HG03139 (cell line): Measurements from ENCODE around the gene USP5.
A peak's percentile ranks its signal among the peaks of the same experiment; 100 is the strongest.

ENCODE experiments used
- ATAC-seq: cut with Tn5 transposase; IDR thresholded peaks from one replicate; pipeline ENCODE4 v1.9.1; 2021; ENCODE audit not compliant: unreplicated experiment

Gene USP5

DNA sequence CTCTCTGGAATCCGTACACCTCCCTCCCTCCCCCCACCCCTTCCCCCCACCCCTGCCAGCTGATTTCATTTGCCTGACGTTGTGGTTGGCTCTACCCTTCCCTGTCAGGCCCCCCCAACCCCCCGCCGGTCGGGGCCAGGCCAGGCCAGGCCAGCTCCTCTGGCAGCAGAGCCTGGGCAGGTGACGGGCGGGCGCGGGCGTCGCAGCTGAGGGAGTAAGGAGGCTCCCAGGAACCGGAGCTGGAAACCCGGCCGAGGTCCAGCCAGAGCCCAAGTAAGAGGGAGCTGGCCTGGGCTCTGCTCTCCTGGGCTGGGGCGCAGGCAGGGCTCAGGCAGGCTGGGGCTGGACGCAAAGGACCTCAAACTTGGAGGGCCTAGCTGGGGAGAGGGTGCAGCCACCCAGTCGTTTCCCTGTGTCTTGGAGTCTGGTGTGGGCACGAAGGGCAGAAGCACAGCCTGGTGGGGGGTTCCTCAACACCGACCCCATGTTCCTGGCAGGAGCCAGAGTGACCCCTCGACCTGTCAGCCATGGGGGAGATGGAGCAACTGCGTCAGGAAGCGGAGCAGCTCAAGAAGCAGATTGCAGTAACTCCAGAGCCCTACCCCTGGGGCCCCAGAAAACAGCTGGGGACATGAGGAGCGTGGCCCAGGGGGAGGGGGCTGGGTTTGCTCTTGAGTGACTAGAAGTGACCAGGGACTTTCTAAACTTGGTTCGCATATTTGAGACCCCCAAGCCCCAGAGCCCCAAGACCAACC is 11.0 kb upstream of the USP5 start, which contains the start of gene GNB3:
Gene GNB3 (plus strand): TSS at position 165 of the 755 bp plus-strand sequence. CDS start 363 bp downstream, at position 528.
- no peak for ATAC-seq

DNA sequence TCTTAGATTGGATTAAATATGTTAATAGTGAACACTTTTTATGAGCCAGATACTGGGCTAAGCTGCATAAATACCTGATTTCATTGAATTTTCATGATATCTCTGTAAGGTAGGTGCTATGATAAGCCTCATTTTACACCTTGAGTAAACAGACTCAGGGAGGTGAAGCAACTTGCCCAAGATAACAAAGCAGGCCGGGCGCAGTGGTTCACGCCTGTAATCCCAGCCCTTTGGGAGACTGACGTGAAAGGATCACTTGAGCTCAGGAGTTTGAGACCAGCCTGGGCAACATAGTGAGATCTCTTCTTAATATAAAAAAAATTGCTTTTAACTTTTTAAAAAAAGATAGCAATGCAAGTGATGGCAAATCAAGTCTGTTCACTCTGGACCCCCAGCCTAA is 9.9 kb upstream of the USP5 start:
- no peak for ATAC-seq

DNA sequence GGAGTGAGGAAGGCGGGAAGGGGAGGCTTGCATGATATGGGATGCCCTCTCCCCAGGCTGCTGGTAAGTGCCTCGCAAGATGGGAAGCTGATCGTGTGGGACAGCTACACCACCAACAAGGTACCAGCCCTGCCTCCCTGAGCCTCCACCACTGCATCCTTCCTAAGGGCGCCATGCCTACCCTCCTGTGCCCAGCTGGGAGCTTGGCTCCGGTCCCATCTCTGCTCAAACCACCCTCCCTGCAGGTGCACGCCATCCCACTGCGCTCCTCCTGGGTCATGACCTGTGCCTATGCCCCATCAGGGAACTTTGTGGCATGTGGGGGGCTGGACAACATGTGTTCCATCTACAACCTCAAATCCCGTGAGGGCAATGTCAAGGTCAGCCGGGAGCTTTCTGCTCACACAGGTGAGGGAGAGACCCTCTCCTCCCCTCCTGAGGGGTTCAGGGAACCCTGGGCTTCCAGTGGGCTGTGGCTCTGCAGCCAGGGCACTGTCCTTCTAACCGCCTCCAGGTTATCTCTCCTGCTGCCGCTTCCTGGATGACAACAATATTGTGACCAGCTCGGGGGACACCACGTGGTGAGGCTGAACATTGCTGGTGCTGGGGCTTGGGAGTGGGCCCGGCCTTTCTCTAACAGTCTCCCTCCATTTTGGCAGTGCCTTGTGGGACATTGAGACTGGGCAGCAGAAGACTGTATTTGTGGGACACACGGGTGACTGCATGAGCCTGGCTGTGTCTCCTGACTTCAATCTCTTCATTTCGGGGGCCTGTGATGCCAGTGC is 8.6 kb upstream of the USP5 start:
- no peak for ATAC-seq

DNA sequence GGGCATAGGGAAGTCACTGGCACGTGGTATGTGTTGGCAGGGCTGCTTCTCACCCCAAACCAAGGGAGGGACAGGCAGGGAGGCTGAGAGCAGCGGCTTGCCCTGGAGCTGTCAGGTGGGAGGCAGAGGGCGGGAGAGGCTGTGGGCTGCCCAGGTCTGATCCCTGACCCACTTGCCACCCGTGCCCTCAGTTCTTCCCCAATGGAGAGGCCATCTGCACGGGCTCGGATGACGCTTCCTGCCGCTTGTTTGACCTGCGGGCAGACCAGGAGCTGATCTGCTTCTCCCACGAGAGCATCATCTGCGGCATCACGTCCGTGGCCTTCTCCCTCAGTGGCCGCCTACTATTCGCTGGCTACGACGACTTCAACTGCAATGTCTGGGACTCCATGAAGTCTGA is 6.6 kb upstream of the USP5 start:
- ATAC-seq = no peak

DNA sequence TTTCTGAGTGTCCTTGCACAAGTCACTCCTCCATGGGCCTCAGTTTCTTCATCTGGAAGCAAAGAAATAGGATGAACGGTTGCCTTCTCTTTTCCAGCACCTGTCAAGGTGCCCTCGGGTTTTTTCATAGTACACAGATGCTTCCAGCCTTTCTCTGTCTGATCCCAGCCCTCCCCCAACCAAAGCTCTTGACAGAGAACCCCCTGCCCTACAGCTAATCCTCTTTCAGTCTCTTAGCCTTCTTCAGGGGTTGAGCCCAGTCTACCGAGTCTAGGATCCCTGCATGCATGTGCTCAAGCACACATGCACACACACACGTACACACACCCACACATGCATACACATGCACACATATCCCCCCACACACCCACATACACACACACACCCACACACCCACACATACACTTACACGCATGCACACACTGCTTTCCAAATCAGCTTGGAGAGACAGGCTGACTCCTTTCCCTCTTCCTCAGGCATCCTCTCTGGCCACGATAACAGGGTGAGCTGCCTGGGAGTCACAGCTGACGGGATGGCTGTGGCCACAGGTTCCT is 5.6 kb upstream of the USP5 start:
- no peak for ATAC-seq

DNA sequence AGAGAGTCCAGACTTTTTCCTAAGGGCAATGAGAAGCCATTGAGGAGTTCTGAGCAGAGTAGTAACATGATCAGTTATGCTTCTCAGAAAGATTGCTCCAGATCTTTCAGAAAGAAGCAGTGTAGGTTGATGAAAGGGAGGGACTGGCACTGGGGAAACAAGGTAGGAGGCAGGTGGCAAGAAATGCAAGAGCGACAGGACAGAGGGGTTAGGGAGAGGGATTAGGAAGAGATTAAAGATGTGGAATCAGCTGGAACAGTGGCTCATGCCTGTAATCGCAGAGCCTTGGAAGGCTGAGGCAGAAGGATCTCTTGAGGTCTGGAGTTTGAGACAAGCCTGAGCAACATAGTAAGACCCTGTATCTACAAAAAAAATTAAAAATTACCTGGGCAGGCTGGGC is 4.3 kb upstream of the USP5 start:
- ATAC-seq = no peak

DNA sequence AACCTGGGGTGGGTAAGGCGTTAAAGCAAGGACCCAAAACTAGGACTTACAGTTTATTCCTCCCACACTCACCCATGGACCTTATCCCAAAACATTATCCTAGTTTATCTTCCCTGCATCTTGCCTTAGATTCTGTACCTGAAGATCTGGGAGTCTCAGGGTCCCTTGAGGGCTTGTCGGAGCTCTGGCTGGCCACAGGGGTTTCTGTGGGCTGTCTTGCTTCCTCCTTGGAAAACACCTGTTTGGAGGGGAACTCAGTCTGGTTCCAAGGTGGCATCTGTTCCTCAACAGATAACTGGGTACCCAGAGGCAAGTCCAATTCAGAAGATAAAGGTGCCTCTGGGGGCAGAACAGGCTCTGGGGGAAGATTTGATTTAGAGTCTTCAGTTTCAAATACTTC is 2.5 kb upstream of the USP5 start:
- no peak for ATAC-seq

DNA sequence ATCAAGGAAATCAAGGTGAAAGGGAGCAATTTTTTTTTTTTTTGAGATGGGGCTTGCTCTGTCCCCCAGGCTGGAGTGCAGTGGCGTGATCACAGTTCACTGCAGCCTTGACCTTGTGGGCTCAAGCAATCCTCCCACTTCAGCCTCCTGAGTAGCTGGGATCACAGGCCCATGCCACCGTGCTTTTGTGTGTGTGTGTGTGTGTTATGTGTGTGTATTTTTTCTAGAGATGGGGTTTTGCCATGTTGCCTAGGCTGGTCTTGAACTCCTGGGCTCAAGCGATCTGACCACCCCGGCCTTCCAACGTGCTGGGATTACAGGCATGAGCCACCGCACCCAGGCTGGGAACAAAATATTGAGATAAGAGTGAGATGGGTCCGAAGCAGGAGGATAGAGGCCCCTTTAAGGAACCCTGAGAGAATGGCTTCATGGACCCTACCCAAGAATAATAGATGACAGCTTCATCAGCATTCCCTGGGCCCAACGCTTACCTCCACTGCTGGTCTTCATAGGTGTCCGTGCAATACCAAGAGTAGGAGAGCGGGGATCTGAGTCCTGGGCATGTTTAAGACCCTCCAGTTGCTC is 1.9 kb upstream of the USP5 start:
- no peak for ATAC-seq

DNA sequence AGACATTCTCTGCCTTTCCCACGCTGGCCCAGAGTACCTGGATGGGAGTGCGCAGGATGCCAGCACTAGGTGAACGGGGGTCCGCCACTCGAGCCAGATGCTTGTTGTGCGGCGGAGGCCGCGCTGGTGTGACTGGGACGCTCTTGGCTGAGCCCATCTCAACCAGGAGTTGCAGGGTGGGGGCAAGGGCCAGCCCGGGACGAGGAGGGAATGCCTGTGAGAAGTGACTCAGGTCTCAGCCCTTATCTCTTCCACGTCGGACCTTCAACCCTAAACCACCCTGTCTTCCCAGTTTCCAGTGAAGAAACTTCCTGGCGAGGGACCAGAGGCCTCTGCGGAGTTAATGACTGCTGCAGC is 1.2 kb upstream of the USP5 start:
- ATAC-seq = no peak

DNA sequence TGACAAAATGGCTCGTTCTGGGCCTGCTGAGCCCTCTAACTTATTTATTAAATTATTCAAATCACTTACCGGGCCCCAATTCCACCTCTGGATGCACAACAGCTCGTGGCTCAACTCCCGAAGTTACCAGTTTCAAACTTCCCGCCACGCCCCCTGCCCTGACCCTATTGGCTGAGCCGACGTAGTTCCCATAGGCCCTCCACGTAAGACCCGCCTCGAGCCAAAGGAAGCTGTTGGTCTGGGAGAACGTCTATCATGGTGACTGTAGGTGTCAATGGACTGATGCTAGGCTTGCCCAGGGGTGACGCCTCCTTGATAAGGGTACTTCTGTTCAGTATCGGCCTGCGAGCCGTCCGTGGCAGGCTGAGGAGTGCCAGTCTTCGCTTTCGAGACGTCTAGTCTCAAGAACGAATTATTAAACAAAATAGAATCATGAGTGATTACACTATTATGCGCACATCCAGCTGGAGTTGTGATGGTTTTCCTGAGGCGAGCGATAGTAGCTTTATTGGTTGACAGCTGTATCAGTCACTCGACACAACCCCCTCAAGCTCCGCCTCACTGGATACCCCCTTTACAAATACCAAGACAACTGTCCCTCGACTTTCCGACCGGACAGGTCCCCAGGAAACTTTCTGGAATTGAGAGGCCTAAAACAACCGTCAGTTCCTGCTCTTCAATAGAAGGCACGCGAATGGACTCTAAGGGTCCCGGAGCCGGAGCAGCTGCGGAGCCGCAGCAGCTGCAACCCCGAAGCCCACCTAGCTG is 613 bp upstream of the USP5 start, which contains the start of gene CDCA3:
Gene CDCA3 (minus strand): TSS at position 134 of the 768 bp plus-strand sequence. CDS start 334 bp downstream, outside the sequence.
- ATAC-seq = peak; percentile 41

DNA sequence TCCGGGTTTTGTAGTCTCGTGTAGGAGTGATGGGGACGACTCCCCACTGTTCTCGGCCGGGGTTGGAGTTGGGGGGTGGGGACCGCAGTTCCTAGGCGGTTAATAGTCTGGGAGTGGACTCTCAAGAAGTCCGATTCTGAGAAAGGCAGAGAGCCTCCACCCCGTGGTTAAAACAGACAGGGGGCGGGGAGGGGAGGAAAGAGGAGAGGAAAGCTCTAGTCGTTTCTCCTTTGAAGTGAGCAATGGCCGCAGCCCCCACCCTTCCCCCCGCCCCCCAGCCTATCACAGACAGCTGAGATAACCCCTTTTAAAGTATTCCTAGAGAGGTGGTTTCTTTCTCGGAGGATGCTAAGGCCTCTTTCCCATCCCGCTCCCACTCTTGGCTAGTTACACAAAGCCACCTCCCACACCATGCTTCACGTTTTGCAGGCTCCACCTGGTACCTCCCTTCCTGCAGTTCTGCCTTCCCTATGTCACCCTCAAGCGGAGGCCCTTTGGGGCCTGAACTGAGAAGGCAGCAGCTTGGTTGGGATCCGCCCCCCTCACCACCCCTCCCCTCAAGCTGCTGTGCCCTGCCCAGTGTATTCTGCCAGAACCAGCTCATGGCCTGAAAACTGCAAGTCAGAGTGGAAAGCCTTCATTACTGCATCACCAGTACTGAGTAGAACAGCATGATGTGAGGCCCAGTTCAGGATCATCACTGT is 853 bp downstream of the USP5 start:
- no peak for ATAC-seq

DNA sequence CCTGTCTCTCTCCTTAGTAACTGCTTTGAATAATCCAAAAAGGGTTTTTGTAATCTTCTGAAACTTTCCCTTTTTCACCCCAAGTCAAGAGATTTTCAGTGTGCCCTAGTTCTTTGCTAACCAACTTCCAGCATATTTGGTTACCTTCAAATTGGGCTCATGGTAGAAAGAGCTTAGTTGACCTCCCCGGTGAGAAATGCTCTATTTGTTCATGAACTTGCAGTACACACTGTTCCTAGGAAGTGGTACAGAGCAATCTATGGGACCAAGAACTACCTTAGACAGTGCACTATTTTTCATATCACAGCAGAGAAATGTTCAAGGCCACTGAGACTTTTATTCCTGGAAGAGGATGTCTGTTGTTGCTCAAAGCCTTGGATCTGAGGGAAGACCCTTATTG is 1.7 kb downstream of the USP5 start:
- ATAC-seq = no peak

DNA sequence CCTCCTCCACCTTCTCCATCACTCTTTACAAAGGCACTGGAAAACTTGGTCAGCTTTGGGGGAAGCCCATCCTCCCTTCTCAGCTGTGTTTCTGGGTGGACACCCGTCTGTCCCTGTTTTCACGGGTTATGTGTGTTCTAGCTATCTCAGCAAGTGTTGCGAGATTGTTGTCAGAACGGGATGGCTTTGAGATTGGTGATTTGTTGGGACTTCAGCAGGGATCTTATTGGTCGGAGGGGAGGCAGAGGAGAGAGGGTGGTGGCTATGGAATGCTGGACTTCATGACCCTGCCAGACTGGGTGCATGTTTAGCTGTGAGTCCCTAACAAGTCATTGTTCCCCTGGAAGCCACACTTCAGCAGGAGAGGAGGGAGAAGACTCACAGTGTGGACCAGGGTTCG is 2.1 kb downstream of the USP5 start:
- ATAC-seq = no peak

DNA sequence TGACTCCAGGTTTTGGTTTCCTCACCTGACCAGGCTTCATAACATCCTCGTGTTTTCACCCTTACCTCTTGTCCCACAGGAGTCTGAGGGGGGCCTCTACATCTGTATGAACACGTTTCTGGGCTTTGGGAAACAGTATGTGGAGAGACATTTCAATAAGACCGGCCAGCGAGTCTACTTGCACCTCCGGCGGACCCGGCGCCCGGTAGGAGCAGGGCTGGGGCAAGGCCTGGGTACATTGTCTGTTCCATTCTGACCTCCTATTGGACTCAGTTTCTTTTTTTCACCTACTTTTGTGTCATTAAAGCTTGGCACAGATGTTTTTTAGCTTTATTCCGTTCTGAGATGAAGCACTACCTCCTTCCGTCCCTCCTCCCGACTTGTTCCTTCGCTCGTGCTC is 3.4 kb downstream of the USP5 start:
- ATAC-seq = no peak

DNA sequence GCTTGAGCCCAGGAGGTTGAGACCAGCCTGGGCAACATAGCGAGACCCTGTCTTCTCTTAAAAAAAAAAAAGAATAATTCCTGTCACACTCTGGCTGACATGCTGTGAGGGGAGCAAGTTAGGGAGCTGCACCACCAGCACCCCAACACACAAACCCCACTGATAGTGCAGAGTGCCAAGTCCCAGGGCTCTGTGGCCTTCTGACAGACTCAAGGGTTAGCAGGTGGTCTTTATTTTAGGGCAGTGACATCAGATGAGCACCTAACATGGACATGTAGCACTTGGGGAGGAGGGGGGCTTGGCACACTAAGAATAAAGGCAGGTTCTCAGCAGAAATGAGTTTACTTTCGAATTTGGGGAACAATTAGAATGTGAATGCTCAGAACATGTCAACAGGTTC is 6.8 kb downstream of the USP5 start:
- ATAC-seq = no peak

DNA sequence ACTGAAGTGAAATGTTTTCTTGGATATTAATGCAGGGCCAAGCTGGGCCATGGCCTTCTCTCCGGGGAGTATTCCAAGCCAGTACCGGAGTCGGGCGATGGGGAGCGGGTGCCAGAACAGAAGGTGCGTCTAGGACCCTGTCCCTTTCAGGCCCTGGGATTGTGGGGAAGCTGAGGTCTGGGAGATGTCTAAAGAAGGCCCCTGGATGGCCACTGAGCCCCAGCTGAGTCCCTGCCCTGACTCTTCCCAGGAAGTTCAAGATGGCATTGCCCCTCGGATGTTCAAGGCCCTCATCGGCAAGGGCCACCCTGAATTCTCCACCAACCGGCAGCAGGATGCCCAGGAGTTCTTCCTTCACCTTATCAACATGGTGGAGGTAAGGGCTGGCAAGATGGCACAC is 8.2 kb downstream of the USP5 start:
- ATAC-seq = no peak

DNA sequence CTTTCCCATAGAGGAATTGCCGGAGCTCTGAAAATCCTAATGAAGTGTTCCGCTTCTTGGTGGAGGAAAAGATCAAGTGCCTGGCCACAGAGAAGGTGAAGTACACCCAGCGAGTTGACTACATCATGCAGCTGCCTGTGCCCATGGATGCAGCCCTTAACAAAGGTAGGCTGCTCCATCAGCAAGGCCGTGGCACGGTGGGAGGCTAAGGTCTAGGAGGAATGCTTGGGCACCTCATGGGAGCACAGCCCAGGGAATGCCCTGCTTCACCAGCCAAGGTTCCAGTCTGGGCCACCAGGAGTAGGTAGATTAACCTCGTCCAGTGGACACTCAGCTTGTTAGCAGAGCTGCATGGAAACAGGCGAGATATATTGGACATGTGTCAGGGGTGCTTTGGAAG is 9.0 kb downstream of the USP5 start:
- no peak for ATAC-seq

DNA sequence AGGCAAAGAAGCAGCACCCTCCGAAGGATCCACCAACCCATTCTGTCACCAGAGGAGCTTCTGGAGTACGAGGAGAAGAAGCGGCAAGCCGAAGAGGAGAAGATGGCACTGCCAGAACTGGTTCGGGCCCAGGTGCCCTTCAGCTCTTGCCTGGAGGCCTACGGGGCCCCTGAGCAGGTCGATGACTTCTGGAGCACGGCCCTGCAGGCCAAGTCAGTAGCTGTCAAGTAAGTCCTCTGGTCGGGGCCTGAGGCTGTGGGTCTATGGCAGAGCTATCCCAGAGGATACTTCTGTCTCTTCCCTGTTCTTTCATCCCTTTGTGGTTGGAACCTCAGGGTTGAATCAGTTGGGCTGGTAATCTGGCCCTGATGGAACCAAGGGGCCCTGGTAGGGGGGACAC is 9.4 kb downstream of the USP5 start:
- no peak for ATAC-seq

DNA sequence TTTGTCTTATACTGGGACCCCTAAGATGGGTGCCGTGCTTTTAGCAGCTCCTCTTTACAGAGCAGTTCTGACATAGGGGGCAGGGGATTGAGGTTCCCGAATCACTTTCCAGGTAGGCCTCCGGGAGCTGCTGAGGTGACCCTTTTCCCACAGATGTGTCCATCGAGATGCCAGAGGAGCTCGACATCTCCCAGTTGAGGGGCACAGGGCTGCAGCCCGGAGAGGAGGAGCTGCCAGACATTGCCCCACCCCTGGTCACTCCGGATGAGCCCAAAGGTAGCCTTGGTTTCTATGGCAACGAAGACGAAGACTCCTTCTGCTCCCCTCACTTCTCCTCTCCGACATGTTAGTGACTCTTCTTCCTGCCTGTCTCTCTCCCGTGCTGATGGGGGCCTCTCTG is 11.1 kb downstream of the USP5 start:
- no peak for ATAC-seq

DNA sequence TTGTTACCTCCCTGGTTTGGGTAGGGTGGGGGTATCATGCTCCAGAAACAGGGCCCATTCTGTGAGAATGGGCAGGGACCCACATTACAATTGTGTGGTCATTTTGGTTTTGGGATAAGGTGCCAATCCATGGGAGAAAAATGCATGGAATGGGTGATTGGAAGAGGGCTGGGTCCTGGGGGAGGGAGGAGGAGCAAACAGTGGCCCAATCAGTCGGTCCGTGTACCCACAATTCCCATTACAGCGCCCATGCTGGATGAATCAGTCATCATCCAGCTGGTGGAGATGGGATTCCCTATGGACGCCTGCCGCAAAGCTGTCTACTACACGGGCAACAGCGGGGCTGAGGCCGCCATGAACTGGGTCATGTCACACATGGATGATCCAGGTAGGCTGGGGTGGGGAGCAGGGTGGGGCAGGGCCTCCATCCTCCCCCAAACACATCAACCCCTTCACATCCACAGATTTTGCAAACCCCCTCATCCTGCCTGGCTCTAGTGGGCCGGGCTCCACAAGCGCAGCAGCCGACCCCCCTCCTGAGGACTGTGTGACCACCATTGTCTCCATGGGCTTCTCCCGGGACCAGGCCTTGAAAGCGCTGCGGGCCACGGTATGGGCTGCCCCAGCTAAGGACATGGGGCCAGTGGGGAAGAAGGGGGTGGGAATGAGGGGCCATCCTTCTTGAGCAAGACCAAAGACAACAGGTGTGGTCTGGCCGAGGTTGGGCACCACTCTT is 11.8 kb downstream of the USP5 start:
- no peak for ATAC-seq
